ENCODE measurements around the gene IL15RA.

IL15RA gene

GRCh38 chr10:6002809-6003510 is 25.6 kb upstream of the IL15RA start:
- no peak overlapping the region for H3K27ac ChIP-seq
- no peak for TF ChIP-seq ZFX (IDR thresholded peaks at IDR 0.05)
- TF ChIP-seq CTCF (conservative IDR thresholded peaks at IDR 0.05) = no peak

GRCh38 chr10:5999440-6000165 is 22.3 kb upstream of the IL15RA start:
- no peak overlapping the region for H3K27ac ChIP-seq
- TF ChIP-seq ZFX (IDR thresholded peaks at IDR 0.05) = no peak
- no peak for TF ChIP-seq CTCF (conservative IDR thresholded peaks at IDR 0.05)

GRCh38 chr10:5996696-5997095 is 19.4 kb upstream of the IL15RA start:
- no peak overlapping the region for H3K27ac ChIP-seq
- no peak for TF ChIP-seq ZFX (IDR thresholded peaks at IDR 0.05)
- no peak for TF ChIP-seq CTCF (conservative IDR thresholded peaks at IDR 0.05)

- TF ChIP-seq CTCF (conservative IDR thresholded peaks at IDR 0.05) = no peak
- TF ChIP-seq ZFX (IDR thresholded peaks at IDR 0.05) = no peak
- H3K27ac ChIP-seq = no peak overlapping the region
Observed at GRCh38 chr10:5992398-5992797, 15.1 kb upstream of the IL15RA start.

- H3K27ac ChIP-seq = no peak overlapping the region
- no peak for TF ChIP-seq ZFX (IDR thresholded peaks at IDR 0.05)
- TF ChIP-seq CTCF (conservative IDR thresholded peaks at IDR 0.05) = no peak
Observed at GRCh38 chr10:5991708-5992107, 14.4 kb upstream of the IL15RA start.

- TF ChIP-seq CTCF (conservative IDR thresholded peaks at IDR 0.05) (no peak), ZFX (IDR thresholded peaks at IDR 0.05) (no peak)
- H3K27ac ChIP-seq = no peak overlapping the region
Observed at GRCh38 chr10:5989756-5990155, 12.4 kb upstream of the IL15RA start.

GRCh38 chr10:5988336-5988920 is 11.1 kb upstream of the IL15RA start:
- TF ChIP-seq CTCF (conservative IDR thresholded peaks at IDR 0.05) (no peak), ZFX (IDR thresholded peaks at IDR 0.05) (no peak)
- no peak overlapping the region for H3K27ac ChIP-seq
